22Rv1 (cell line): Measurements from ENCODE around the gene AMIGO1.

Experiments used
- H3K27ac ChIP-seq: fragments of 450-650 bp; 2 replicates; pipeline ENCODE4 v1.5.1; 2017
- CTCF ChIP-seq: fragments of 450-650 bp; IDR thresholded peaks from 2 replicates; pipeline ENCODE4 v1.5.1; 2017; ENCODE audit warnings: mild to moderate bottlenecking
- ZFX ChIP-seq: fragments of 450-650 bp; IDR thresholded peaks from 2 replicates; pipeline ENCODE4 v1.6.1; 2017; ENCODE audit warnings: antibody characterized with exemption, borderline replicate concordance

The AMIGO1 gene

GRCh38 chr1:109530457-109531087, 21.0 kb upstream of the AMIGO1 start:
- no peak overlapping the region for H3K27ac ChIP-seq
- TF ChIP-seq ZFX (no peak), CTCF (no peak)

- no peak overlapping the region for H3K27ac ChIP-seq
- TF ChIP-seq ZFX (no peak), CTCF (no peak)
Measured at GRCh38 chr1:109529881-109530456, 20.4 kb upstream of the AMIGO1 start.

- TF ChIP-seq CTCF (no peak), ZFX (no peak)
- no peak overlapping the region for H3K27ac ChIP-seq
Measured at GRCh38 chr1:109528712-109529111, 19.2 kb upstream of the AMIGO1 start.

GRCh38 chr1:109527846-109528695, 18.5 kb upstream of the AMIGO1 start:
- no peak for TF ChIP-seq ZFX
- no peak for TF ChIP-seq CTCF
- H3K27ac ChIP-seq: no peak overlapping the region

- no peak for TF ChIP-seq ZFX
- TF ChIP-seq CTCF: no peak
- H3K27ac ChIP-seq: no peak overlapping the region
Measured at GRCh38 chr1:109527098-109527811, 17.7 kb upstream of the AMIGO1 start.

GRCh38 chr1:109523706-109524105, 14.2 kb upstream of the AMIGO1 start:
- H3K27ac ChIP-seq: no peak overlapping the region
- TF ChIP-seq ZFX (no peak), CTCF (no peak)
